DMS153 treated with DMSO at 0.1 percent for 48 hours (cell line): Measurements from ENCODE around the gene NFE2L2.
A peak's percentile ranks its signal among the peaks of the same experiment; 100 is the strongest.
"Not testable (repeated sequence)": the region's sequence is repeated elsewhere in the genome, so short reads cannot be mapped to it uniquely, and the experiment has no call there.

ENCODE experiments used
- DNase-seq: peaks from one replicate; lab custom pipeline; 2025; ENCODE audit not compliant: unreplicated experiment; lab: John Stamatoyannopoulos, UW

Gene NFE2L2

DNA sequence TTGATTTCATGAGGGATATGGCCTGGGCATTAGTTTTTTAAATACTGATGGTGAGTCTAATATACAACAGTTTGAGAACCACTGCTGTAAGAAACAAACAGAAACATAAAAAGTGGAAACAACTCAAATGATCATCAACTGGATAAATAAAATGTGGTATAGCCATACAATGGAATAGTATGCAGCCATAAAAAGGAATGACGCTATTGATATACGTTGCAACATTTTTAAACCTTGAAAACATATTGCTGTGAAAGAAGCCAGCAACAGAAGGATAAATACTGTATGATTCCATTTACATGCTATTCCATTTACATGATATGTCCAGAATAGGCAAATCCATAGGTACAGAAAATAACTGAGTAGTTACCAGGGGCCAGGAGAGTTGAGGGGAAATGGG is 6.5 kb downstream of the NFE2L2 start:
- DNase-seq: no peak

DNA sequence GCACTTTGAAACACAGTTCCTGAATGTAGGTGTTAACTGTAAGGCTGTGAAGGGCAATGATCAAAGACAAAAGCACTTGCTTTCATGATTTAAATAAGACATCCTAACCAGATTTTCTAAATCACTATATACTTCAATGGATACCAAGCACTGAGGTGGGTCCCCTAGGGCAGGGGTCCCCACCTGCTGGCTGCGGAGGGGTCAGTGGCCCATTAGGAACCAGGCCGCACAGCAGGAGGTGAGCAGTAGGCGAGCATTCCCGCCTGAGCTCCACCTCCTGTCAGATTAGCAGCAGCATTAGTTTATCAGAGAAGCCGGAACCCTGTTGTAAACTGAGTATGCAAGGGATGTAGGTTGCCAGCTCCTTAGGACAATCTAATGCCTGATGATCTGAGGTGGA is 7.1 kb downstream of the NFE2L2 start:
- DNase-seq: no peak

GRCh38 chr2:177256695-177257094 is 7.8 kb downstream of the NFE2L2 start:
- no peak for DNase-seq

GRCh38 chr2:177256026-177256425 is 8.5 kb downstream of the NFE2L2 start:
- no peak for DNase-seq

GRCh38 chr2:177255227-177255601 is 9.3 kb downstream of the NFE2L2 start:
- DNase-seq: no peak

GRCh38 chr2:177254433-177255226 is 9.9 kb downstream of the NFE2L2 start:
- no peak for DNase-seq

- no peak for DNase-seq
Observed at GRCh38 chr2:177253704-177254103, 10.8 kb downstream of the NFE2L2 start.

DNA sequence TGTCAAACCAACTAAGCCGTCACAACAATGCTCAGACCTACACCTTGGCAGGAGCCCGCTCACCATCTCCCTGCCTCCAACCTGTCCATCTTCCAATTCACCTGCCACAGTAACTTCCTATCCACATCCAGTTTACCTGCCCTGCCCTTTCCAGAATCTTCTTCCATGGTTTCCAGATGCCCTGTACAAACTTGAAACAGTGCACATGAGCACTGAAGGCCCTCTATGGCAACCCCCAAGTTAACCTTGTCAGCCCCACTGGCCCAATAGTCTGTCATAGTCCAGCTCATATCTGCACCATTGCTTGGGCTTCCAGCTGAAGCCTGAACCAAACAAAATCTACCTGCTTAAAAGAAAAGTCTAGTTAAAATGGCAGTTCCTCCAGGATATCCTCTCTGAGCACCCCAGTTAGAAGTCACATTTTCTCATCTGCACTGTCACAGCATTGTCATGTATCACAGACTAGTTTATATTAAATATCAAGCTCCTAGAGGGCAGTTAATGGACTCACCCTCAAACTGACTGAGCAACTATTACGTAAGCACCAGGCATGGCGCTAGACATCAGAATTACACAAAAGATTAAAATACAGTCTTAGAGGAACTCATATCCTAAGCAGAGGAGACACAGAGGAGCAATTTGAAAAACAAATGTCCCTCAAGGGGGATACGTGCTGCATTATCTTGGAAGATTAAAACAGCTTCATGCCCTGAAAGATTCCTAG is 11.6 kb downstream of the NFE2L2 start:
- DNase-seq: no peak

GRCh38 chr2:177251165-177251542 is 13.4 kb downstream of the NFE2L2 start:
- no peak for DNase-seq

DNA sequence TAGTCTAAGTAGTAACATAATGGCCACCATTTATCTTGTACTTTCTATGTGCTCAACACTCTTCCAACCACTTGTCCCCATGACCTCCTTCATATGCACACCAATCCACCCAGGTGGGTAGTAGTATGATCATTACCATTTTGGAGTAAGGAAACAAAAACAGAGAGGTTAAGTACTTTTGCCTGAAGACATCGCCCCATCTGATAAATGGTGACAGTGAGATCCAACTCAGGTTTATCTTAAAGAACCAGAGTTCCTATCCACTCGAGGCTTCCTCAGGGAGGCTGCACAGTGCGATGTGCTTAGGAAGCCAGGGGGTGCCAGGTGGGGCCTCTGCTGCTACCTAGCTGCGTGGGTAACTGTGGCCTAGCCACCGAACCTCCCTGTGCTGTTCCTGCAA is 14.1 kb downstream of the NFE2L2 start:
- no peak for DNase-seq

DNA sequence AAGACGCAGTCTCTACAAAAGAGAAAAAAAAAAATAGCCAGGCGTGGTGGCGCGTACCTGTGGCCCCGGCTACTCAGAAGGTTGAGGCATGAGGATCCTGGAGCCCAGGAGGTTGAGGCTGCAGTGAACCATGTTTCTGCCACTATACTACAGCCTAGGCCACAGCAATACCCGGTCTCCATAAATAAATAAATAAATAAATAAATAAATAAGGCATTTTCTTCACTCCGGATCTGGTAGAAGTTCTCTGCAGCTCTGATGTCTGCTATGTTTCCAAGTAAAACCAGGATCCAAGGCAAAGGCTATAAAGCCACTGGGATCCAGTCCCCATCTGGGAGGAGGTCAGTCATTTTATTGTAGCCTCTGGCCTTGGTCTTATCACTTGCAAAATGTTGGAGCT is 15.5 kb downstream of the NFE2L2 start:
- DNase-seq: no peak

GRCh38 chr2:177247693-177248262 is 16.7 kb downstream of the NFE2L2 start:
- DNase-seq: no peak

- not testable (repeated sequence) for DNase-seq
Observed at GRCh38 chr2:177246523-177247030, 17.9 kb downstream of the NFE2L2 start.

GRCh38 chr2:177246000-177246399 is 18.5 kb downstream of the NFE2L2 start:
- no peak for DNase-seq

DNA sequence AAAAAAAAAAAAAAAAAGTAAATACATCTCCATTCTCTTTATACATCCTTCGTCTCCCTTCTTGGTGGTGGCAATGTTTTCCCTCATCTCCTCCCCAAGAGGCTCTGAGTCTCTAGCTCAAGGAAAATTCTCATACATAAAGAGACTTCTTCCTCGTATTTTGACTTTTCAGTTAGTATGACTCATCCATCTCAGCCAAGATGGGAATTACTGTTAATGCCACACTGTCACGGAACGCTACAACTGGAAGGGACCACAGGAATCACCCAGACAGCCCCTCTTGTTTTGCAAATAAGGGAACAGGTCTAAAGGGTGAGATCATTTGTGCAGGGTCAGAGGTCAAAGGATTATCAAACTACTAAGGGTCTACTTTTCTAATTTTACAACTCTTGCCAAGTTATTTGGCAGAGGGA is 19.5 kb downstream of the NFE2L2 start:
- DNase-seq: no peak

GRCh38 chr2:177244244-177244771 is 20.2 kb downstream of the NFE2L2 start:
- no peak for DNase-seq

DNA sequence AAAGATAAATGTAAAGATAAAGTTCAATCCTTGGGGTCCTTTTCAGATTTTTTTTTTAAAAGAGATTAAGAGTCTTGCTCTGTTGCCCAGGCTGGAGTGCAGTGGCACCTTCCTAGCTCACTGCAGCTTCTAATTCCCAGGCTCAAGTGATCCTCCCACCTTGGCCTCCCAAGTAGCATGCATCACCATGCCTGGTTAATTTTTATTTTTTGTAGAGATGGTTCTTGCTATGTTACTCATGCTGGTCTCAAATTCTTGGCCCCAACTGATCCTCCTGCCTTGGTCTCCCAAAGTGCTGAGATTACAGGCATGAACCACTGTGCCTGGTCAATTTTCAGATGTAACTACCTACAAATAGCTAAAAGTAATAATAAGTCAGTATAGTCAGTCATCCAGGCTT is 21.1 kb downstream of the NFE2L2 start:
- no peak for DNase-seq

- DNase-seq: no peak
Observed at GRCh38 chr2:177243073-177243472, 21.5 kb downstream of the NFE2L2 start.

GRCh38 chr2:177242121-177242987 is 22.2 kb downstream of the NFE2L2 start:
- peak; percentile 47 for DNase-seq

DNA sequence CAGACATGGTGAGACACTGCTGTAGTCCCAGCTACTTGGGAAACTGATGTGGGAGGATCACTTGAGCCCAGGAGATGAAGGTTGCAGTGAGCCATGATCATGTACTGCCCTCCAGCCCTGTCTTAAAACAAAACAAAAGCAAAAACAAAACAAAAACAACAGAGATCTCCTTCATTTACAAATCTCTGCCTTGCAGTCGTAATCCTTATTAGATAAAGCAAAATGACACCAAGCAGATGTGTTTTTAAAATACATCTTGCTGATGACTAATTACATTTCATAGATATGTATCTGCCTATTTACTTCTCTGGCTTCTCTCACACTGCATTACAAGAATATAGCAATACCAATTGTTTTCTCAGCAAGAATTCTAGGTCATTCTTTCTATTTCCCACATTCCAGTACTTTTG is 22.8 kb downstream of the NFE2L2 start:
- no peak for DNase-seq
